Upper lobe of left lung (tissue), 6 donors: ENCODE results near the gene HAPSTR1. TPM values are rescaled to one million over a fixed set of nuclear protein-coding genes. Genes with fewer than 3 reads are reported as not detected.

Source experiments
- ATAC-seq, 2 donors: fragments of 200-7000 bp; cut with Tn5 transposase; one replicate each; pipeline ENCODE4 v1.9.1; 2022; ENCODE audit warnings: mild to moderate bottlenecking in 2 of 2, moderate library complexity in 2 of 2; ENCODE audit not compliant: low FRiP score in 2 of 2
- DNase-seq, 2 donors: peaks; one replicate each; pipeline ENCODE4 v3.0.0-alpha.2; 2019 to 2020
- H3K27ac ChIP-seq, 4 donors: fragments of 200-600 bp; sonication (generic); one replicate each; pipeline ENCODE4 v1.5.1; 2016 to 2019
- H3K27me3 ChIP-seq, 4 donors: fragments of 200-600 bp; sonication (generic); one replicate each; pipeline ENCODE4 v1.5.1; 2017 to 2019
- H3K36me3 ChIP-seq, 4 donors: fragments of 200-600 bp; sonication (generic); one replicate each; pipeline ENCODE4 v1.5.1; 2016 to 2019
- H3K4me1 ChIP-seq, 4 donors: fragments of 200-600 bp; sonication (generic); one replicate each; pipeline ENCODE4 v1.5.1; 2018 to 2019
- H3K4me3 ChIP-seq, 4 donors: fragments of 200-600 bp; sonication (generic); one replicate each; pipeline ENCODE4 v1.5.1; 2017 to 2019; ENCODE audit warnings: mild to moderate bottlenecking in 2 of 4, moderate library complexity in 1 of 4
- H3K9me3 ChIP-seq, 4 donors: fragments of 200-600 bp; sonication (generic); one replicate each; pipeline ENCODE4 v1.5.1; 2018 to 2019
- EP300 ChIP-seq, 4 donors: sonication (generic); formaldehyde crosslinking; IDR thresholded peaks; one replicate each; pipeline ENCODE4 v1.5.1; 2017; ENCODE audit warnings: antibody characterized with exemption in 4 of 4, control low read depth in 2 of 4
- POLR2A ChIP-seq, 4 donors: fragments of 450-650 bp; IDR thresholded peaks; one replicate each; pipeline ENCODE4 v1.5.1; 2016 to 2017; ENCODE audit warnings: antibody characterized with exemption in 4 of 4, mild to moderate bottlenecking in 2 of 4
- POLR2AphosphoS5 ChIP-seq, 2 donors: sonication (generic); formaldehyde crosslinking; IDR thresholded peaks; one replicate each; pipeline ENCODE4 v1.5.1; 2017; ENCODE audit warnings: antibody characterized with exemption in 2 of 2
- WGBS, 2 donors: methylation state at CpG; one replicate each; pipeline ENCODE4 v1.1.5; 2017 to 2018; 5-methylcytosine and 5-hydroxymethylcytosine counted together
- total RNA-seq, 6 donors: library from RNA; depleted of rRNA in 4 of 6; stranded (reverse); fragments of >200 nt in 4 of 6; gene quantifications; one replicate each; pipeline versions ENCODE4 v1.1.0 to v1.2.1, GENCODE V29; 2016 to 2021
- TF ChIP-seq, protein P1 (sequence below), 6 experiments: fragments of 450-650 bp in 4 of 6; fragments of 200-600 bp in 2 of 6; sonication (generic) in 2 of 6; IDR thresholded peaks; one replicate each; pipeline ENCODE4 v1.5.1; 2016 to 2019; ENCODE audit warnings: antibody characterized with exemption in 6 of 6
- donor health status: DM: no; HTN: no; CAD: no; lungs with moderate emphysema.
- donor health status: DM: no; HTN: yes; CAD: no; lungs with severe emphysema.

Gene HAPSTR1
- total RNA-seq, 6 donors from 2014 or later = 37.3 to 62.9 (median 46.0) TPM

DNA sequence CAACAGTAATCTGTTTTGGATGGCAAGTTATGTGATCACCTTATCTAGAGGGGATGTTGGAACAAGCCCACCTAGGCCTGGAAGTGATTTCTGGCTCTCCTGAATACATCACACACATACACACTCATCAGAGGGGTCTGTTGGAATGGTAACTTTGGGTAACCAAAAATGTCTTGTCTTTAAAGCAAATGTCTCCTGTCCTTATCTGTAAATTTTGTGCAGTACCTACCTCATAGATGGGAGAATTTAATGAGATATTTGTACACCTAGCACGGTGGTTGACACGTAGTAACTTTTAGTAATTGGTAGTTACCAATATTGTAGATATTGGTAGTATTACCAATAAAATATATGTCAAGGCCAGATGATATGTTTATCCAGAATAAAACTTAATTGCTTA is 24.7 kb downstream of the HAPSTR1 start:
- TF ChIP-seq EP300 (IDR thresholded peaks at IDR 0.05) (no peak), POLR2A (IDR thresholded peaks at IDR 0.05) (no peak), POLR2AphosphoS5 (IDR thresholded peaks at IDR 0.05) (no peak)
- TF ChIP-seq, protein P1, sequence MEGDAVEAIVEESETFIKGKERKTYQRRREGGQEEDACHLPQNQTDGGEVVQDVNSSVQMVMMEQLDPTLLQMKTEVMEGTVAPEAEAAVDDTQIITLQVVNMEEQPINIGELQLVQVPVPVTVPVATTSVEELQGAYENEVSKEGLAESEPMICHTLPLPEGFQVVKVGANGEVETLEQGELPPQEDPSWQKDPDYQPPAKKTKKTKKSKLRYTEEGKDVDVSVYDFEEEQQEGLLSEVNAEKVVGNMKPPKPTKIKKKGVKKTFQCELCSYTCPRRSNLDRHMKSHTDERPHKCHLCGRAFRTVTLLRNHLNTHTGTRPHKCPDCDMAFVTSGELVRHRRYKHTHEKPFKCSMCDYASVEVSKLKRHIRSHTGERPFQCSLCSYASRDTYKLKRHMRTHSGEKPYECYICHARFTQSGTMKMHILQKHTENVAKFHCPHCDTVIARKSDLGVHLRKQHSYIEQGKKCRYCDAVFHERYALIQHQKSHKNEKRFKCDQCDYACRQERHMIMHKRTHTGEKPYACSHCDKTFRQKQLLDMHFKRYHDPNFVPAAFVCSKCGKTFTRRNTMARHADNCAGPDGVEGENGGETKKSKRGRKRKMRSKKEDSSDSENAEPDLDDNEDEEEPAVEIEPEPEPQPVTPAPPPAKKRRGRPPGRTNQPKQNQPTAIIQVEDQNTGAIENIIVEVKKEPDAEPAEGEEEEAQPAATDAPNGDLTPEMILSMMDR (IDR thresholded peaks at IDR 0.05) = no peak
- H3K27me3 ChIP-seq = no peaks in the 10 kb centered on the region
- peaks cover 58 to 69% (median 64%) of the 10 kb centered on the region in 4 donors for H3K4me1 ChIP-seq
- H3K4me3 ChIP-seq = no peak overlapping the region
- no peaks in the 10 kb centered on the region for H3K9me3 ChIP-seq
- H3K36me3 ChIP-seq = peaks cover 0 to 47% (median 16%) of the 10 kb centered on the region in 4 donors
- peak overlapping the region in 1 of 4 donors; percentile 39 for H3K27ac ChIP-seq
- no peak for DNase-seq
- ATAC-seq = no peak
- 95 to 99% methylated on average over 2 of the region's 2 CpGs for WGBS, 2 donors

DNA sequence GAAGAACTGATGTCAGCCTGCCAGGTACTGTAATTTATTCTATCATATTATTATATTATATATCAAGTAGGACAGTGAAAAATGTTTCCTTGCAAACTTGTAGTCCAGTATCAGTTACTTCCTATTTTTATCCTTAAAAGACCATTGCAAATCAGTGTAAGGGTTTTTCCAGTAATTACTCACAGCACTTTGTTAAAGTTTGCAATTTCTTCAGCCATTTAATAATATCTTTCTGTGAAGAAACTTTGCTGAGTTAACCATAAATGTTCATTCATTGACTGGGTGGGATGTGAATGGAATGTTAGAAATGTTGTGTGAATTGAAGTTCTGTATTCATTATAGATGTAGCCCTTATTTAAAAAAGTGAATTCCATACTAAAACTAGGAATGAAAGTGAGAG is 26.7 kb downstream of the HAPSTR1 start:
- no peaks in the 10 kb centered on the region for H3K9me3 ChIP-seq
- peaks cover 43 to 49% (median 44%) of the 10 kb centered on the region in 4 donors for H3K4me1 ChIP-seq
- no peak overlapping the region for H3K27ac ChIP-seq
- TF ChIP-seq EP300 (IDR thresholded peaks at IDR 0.05) (no peak), POLR2A (IDR thresholded peaks at IDR 0.05) (no peak), POLR2AphosphoS5 (IDR thresholded peaks at IDR 0.05) (no peak)
- TF ChIP-seq, protein P1 (IDR thresholded peaks at IDR 0.05) = no peak
- DNase-seq = no peak
- H3K4me3 ChIP-seq = no peak overlapping the region
- ATAC-seq = no peak
- H3K27me3 ChIP-seq = no peaks in the 10 kb centered on the region
- peaks cover 0 to 62% (median 16%) of the 10 kb centered on the region in 4 donors for H3K36me3 ChIP-seq

- no peaks in the 10 kb centered on the region for H3K9me3 ChIP-seq
- H3K36me3 ChIP-seq = peaks cover 0 to 75% (median 15%) of the 10 kb centered on the region in 4 donors
- peak overlapping the region in 1 of 4 donors; percentile 19 for H3K27ac ChIP-seq
- 47 to 49% methylated on average over 3 of the region's 3 CpGs for WGBS, 2 donors
- no peak for TF ChIP-seq POLR2A (IDR thresholded peaks at IDR 0.05)
- TF ChIP-seq, protein P1 (IDR thresholded peaks at IDR 0.05) = no peak
- TF ChIP-seq EP300 (IDR thresholded peaks at IDR 0.05) = no peak
- TF ChIP-seq POLR2AphosphoS5 (IDR thresholded peaks at IDR 0.05) = no peak
- no peak for DNase-seq
- no peak overlapping the region for H3K4me3 ChIP-seq
- H3K27me3 ChIP-seq = no peaks in the 10 kb centered on the region
- peak in 1 of 2 donors; percentile 56 for ATAC-seq
- H3K4me1 ChIP-seq = peaks cover 35 to 40% (median 39%) of the 10 kb centered on the region in 4 donors
These were observed 28.4 kb downstream of the HAPSTR1 start for GRCh38 chr16:9119795-9120194.

GRCh38 chr16:9122342-9122741 is 30.9 kb downstream of the HAPSTR1 start:
- H3K4me3 ChIP-seq = no peak overlapping the region

More at GRCh38 chr16:9122342-9122741, 30.9 kb downstream of the HAPSTR1 start:
- peaks cover 21 to 37% (median 25%) of the 10 kb centered on the region in 4 donors for H3K4me1 ChIP-seq
- no peaks in the 10 kb centered on the region for H3K9me3 ChIP-seq
- H3K27ac ChIP-seq = no peak overlapping the region
- H3K36me3 ChIP-seq = peaks cover 0 to 55% (median 7%) of the 10 kb centered on the region in 4 donors
- ATAC-seq (no peak), DNase-seq (no peak)
- WGBS, 2 donors = 87% methylated on average over 3 to 5 of the region's 5 CpGs
- H3K27me3 ChIP-seq = no peaks in the 10 kb centered on the region
- TF ChIP-seq POLR2AphosphoS5 (IDR thresholded peaks at IDR 0.05) = no peak
- TF ChIP-seq, protein P1 (IDR thresholded peaks at IDR 0.05) = no peak
- no peak for TF ChIP-seq EP300 (IDR thresholded peaks at IDR 0.05)
